ENCODE results near the gene NAIF1.
"Not testable (repeated sequence)": the region's sequence is repeated elsewhere in the genome, so short reads cannot be mapped to it uniquely, and the experiment has no call there.

The NAIF1 gene

DNA sequence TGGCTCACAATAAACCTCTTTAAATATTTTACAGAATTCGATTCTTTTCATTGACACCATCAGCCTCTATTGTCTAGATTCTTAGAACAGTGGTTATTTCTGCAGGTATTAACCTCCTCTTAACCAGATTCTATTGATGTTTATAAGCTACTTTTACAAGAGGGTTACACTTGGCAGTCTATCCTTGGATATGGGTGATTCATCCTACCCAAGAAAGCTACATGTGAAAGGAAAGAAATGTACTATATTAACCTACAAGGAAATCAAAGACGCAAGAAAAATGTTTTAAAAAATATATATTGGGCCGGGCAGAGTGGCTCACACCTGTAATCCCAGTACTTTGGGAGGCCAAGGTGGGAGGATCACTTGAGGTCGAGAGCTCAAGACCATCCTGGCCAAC is 17.6 kb upstream of the NAIF1 start:
- DNase-seq = no peak

DNA sequence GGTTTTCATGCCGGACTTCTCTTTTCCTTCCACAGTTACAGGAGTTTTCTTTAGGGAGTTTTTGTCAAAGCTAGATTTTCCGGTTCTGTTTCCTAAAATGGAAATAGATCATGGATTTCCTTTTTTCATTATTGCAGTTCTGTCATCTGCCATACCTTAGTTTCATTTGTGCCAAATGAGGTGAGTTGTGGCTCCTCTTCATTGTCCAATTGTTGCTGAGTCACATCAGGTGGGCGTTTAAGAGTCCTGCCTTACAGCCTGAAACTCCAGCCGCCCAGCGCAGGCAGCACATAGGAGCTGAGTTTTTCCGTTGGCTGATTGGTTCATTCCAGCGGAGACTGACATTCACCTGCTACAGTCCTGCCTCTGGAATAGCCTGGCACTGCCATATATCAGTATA is 15.0 kb upstream of the NAIF1 start:
- DNase-seq = no peak

DNA sequence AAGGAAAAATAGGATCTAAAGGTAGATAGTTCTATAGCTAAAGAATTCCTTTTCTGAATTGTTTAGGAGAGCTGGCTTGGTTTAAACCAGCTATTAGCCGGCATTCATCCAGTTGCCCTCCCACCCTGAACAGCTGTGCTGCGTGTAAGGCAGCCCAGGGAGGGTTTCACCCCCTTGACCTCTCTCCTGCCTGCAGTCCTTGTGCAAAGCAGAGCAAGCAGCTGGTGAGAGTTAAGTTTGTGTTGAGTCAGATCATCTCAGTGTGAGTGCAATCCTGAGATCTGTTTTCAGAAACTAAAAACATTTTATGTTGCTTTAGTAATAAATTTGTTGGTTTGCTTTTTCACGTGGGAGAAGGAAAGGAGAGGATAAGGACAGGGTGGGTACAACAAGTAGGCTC is 13.9 kb upstream of the NAIF1 start:
- DNase-seq = no peak

DNA sequence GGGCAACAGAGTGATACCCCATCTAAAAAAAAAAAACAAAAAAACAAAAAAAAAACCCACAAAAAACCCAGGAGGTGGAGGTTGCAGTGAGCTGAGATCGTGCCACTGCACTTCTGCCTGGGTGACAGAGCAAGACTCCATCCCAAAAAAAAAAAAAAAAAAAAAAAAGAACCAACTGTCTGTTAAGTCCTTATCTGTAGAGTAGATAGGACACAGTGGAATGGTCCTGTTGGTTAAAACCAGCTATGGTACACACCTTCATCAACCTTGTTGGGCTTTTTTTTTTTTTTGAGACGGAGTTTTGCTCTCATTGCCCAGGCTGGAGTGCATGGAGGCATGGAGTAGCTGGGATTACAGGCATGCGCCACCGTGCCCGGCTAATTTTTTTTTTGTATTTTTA is 13.1 kb upstream of the NAIF1 start:
- DNase-seq = no peak

DNA sequence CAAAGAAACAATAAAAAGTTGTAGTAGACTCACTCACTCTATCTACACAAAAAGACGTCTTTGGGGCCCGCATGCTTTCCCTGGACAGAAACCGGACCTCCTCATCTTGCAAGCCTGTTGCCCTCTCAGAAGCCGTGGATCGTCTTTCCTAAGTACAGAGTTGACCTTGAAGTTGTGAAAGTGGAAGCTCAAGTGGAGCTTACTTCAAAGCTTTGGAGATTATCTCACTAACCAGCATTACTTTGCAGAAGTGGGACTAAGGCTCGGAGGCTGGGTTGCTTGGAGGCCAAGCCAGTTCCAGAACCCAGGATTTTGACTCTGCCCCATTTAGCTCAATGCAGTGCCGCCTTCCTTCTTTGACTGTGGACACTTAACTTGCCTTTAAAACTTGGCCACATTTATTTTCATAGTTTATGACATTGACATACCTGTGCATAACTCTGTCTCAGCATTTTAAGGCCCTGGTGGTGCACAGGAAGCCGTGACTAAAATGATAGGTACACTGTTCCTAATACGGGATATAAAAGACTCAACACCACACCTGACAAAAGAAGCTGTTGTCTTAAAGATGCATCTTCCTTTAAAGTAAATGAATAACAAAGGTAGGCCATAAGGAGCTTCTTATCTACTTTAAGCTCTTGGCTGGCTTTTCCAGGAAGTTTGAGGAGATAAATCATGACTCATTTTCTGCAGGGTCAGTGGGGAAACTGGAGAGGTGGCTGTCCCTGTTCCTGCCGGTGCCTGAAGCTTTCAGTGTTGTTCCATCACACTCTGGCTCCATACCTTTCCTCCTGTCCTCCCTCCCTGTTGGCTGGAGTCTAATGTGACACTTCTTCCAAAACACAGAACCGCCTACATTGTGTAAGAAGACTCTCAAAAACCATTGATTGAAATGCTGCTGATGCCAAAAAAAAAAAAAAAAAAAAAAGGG is 11.6 kb upstream of the NAIF1 start:
- no peak for DNase-seq

DNA sequence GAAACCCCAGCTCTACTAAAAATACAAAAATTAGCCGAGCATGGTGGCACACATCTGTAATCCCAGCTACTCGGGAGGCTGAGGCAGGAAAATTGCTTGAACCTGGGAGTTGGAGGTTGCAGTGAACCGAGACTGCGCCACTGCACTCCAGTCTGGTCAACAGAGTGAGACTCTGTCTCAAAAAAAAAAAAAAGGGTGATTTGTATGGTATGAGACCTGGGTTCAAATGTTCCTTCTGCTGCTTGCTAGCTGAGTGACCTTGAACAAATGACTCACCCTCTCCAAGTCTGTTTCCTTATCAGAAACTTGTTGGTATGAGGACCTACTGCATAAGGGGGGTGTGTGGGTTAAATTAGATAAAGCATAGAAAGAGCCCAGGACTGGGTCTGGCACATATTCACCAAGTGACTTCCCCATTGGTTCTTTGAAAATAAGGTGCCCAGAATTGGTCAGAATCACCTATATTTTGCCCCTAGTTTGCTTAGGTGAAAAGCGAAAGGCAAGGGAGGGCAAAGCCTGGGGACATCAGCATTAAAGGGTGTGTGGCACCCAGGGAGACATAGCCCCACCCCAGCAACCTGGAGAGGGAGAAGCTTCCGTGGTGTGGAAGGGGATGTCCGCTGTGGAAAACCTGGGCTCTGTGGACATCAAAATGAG is 10.9 kb upstream of the NAIF1 start:
- DNase-seq = no peak

DNA sequence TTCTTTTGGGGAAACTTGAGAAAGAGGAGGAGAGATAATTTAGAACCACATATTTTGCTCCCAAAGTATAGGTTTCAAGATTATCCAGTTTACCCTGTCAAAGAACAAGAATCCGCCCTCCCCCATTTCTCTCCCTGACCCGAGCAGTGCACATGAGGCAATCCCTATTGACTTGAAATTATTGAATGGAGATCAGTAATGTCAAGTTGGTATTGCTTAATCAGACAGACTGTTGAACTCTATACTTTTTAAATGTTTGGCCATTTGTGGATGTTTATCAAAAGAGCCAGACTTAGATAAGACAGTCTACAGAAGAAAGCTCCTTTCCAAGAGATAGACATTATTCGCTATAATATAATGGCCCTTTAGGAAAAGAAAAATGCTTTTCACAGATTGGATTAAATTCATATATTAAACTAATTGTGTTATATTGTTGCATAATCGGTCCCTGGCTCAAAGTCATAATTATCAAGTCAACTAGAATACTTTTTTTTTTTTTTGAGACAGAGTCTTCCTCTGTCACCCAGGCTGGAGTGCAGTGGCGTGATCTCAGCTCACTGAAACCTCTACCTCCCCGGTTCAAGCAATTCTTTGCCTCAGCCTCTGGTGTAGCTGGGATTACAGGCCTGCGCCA is 6.2 kb upstream of the NAIF1 start:
- DNase-seq = no peak

DNA sequence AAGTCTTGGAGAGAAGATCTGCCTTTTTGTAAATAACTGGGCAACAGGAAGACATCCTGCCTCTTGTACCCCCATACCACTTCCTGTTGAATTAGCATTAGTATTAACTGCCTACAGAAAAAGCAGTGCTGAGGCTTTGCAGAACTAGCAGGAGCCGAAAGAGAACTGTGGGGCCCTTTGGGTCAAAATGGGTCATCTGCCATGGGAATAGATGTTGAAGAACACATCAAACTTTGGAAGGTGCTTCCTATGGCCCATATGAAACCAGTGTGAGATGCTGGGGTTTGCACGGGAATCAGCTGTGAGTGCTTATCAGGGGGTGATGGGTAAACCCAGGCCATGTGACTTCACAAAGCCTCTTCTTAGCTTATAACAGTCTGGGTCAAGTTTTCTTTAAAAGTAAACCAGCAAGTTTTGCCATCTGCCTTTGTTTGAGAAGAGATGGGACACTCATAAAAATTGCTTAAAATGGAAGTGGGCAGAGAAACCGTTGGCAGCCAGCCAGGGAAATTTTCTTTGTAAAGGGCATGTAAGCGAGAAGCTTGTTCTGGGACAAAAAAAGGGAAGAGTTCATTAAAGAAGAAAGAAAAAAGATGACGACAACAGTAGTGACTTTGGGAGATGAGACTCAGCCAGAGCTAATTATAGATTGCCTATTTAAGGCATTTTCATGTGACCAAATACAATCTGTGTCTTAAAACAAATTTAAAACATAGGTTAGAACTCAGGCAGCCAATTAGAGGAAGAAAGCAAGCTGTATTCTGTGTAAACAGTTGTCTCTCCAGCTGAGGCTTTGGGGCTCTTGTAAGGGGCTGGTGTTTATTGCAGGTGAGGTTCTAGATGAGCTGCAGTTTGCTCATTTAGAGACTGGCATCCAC is 5.3 kb upstream of the NAIF1 start:
- DNase-seq = no peak

DNA sequence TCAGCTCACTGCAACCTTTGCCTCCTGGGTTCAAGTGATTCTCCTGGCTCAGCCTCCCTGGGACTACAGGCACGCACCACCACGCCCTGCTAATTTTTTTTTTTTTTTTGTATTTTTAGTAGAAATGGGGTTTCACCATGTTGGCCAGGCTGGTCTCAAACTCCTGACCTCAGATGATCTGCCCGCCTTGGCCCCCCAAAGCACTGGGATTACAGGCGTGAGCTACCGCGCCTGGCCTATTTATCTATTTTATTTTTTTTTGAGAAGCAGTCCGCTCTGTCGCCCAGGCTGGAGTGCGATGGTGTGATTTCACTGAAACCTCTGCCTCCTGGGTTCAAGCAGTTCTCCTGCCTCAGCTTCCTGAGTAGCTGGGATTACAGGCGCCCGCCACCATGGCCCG is 4.4 kb upstream of the NAIF1 start:
- not testable (repeated sequence) for DNase-seq

DNA sequence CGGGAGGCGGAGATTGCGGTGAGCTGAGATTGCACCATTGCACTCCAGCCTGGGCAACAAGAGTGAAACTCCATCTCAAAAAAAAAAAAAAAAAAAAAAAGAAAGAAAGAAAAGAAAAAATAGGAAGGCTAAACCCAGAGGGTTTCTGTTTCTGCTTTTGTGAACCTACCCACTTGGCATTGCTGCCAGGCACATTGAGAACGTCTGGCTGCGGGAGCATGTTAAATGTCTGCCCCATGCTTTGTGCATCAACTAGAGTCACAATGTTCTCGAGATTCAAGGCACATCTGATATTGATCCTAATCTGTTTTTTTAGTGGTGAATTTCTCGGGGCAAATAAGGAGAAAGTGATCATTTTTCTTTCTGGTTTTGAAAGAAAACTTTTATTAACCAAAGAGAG is 3.8 kb upstream of the NAIF1 start:
- DNase-seq = no peak

DNA sequence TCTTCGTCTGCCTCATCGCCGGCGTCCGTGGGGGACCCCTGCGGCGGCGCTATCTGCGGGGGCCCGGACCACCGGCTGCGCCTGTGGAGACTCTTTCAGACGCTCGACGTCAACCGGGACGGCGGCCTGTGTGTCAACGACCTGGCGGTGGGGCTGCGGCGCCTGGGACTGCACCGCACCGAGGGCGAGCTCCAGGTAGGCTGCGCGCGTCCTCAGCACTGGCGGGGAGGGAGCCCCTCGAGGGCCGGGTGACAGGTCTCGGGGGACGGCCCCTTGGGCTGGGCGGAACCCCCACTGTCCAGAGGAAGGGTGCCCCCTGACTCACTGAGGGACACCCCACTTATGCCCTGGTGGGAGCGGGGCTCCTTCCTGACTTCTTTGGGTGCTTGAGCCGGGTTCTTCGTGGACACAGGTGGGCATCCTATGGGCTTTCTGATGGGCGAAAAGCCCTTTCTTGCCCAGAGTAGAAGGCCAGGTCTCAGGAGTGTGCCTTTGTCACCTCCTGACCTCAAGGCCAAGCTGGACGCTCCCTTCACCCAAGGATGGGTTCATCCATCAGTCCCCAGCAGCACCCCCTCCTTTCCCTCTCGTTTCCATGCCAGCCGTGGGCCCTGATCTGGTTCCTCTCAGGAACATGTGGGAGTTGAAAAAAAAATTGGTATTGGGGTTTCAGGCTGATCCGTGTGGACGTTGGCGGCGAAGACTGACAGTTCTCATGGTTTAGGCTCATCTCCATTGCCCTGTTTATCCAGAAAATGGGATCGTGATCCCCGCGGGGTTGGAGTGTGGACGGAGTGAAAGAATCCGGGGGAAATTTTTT is 1.5 kb upstream of the NAIF1 start:
- no peak for DNase-seq

DNA sequence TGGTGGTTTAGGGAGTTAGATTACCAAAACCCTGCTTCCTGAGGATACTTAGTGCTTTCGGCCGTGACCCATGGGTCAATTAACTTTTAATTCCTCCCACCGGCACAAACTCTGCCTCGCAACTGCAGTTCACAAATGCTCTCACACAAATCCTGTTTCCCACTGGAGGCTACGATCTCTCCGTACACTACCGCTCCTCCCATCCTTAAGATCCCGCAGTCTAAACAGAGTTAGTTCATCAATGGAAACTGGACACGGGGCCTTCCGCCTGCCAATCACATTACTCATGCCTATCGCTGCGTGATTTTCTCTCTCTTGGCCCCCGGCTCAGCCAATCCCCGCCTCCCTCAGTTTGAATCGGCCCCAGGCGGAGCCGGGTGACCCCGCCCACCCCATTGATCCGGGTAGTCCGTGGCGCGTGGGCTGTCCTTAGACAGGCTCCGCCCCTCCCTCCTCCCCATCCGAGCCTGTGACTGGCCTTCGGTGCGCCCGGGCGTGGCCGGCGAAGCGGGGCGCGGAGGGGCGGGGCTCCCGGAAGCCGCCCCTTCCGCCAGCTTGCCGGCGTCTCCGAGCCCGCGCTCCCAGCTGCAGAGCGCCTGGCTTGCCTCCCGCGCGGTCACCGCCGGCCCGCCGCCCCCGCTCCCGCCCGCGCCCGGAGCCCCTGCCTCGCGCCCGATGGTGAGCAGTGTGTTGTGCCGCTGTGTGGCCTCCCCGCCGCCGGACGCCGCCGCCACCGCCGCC is 695 bp upstream of the NAIF1 start, which contains the start of gene SLC25A25:
Gene SLC25A25 (plus strand): TSS at position 588 of the 741 bp plus-strand sequence. CDS start 88 bp downstream, at position 676.
- peak; percentile 98 for DNase-seq

DNA sequence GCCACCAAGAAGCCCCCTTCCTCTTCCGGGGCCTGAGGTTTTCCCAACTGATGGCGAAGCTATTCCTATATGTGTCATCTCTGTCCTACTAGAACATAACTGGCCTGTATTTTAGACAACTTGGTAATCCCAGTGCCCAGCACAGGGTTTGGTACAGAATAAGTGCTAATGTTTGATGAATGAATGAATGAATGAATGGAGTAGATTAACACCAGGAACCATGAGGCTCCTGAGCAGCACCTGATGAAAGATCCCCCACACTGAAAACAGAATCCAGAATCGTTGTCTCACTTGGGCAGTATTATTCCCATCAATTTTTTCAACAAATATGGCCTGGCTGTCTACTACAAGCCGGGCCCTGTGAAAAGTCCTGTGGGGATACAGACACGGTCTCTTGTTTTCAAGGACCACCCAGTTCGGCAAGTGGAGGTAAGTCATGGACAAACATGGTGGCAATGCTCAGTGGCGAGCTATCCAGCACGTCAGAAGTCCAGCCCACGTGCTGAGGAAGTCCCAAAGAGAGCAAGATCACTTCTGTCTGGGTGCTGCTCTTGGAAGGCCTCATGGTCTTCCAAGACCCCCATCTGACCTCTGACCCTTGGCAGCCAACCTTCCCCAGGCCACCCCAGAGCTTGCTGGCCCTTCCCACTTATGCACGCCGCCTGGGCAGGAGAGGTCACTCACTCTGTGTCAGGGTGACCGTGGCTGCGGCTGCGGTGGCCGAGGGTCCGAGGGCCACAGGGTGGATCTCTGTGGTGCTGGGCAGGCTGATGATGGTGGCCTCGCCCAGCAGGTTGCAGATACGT is 1.0 kb downstream of the NAIF1 start:
- no peak for DNase-seq

DNA sequence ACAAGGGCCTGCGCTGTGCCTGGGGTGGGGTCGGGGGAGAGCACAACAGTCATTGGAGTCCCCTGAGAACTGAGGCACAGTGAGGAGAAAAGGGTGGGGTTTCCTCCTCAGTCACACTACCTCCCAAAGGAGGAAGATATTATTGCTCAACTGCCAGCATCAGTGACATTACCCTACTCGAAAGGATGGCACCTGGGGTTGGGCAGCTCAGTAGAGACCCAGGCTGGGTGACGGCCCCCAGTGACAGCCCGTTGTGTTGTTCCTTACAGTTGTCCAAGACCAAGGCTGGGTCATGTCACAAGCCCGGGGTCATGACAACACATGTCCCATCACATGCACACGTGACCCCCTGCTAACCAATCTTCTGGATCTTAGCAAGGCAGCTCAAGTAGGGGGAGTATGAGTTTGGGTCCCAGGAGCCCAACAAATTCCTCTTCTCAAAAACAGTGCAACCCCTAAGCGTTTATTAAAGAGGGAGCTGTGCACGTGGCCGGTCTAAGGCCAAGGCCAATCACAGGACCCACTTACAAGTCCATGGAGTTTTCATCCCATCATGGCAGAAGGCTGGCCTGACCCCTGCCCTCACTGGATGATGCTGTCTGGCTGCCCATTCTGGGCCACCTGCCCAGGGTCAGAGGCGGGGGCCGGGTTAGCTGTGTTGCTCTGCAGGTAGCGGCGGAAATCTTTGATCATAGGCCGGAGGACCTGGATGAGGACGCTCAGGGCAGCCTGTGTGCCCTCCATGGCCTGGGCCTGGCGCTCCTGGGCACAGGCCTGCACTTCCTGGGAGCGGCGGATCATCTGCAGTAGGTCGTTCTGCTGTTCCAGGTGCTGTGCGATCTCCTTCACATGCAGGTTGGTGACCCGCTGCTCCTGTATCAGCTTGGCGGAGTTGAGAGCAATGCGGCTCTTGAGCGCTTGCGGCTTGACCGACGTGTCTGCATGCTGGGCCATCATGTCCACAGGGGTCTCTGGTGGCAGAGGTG is 4.0 kb downstream of the NAIF1 start:
- no peak for DNase-seq

DNA sequence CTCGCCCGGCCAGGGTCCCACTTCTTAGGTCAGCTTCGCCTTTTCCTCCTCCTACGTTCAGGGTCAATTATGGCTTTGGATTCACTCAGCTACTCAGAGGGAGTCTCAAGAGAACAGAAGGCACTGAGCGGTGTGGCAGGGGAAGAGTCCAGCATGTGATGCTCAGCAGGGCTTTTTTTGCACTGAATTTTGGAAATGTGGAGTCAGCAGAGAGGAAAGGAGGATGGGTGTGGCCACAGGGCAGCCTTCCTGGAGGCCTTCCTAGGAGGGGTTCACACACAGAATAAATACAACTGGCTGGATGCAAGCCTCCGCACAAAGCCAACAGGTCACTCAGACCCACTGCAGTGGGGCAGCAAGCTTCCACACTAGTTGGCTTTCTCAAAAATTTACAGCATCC is 4.8 kb downstream of the NAIF1 start:
- DNase-seq = no peak

DNA sequence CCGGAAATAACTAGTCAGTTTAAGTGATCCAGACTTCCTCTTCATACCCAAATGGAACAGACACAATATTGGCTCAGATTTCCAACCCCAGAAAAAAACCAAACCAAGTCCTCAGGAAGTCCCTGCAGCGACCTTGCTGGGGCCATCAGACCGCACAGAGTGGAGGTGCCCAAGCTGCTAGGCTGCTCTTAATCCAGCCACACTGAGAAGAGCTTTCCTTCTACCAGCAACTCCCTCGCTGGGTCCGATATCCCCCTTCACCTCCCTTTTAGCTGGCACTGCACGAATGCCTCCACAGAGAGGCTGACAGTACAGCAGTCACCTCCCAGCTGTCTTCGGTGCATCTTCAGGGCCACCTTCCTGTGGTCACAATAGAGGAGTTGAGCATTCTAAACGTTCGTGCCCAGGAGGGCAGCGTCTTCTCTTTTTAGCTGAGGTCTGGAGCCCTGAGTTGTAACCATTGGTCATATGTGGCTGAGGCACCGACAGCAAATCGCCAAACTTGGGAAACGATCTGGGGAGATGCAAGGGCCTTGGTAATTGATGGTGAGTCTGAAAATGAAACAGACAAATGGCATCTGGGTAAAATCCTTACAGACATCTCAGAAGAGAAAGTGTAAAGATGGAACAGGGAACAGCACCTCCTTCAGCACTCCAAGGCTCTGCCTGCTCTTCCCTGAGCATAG is 5.7 kb downstream of the NAIF1 start:
- DNase-seq = no peak

DNA sequence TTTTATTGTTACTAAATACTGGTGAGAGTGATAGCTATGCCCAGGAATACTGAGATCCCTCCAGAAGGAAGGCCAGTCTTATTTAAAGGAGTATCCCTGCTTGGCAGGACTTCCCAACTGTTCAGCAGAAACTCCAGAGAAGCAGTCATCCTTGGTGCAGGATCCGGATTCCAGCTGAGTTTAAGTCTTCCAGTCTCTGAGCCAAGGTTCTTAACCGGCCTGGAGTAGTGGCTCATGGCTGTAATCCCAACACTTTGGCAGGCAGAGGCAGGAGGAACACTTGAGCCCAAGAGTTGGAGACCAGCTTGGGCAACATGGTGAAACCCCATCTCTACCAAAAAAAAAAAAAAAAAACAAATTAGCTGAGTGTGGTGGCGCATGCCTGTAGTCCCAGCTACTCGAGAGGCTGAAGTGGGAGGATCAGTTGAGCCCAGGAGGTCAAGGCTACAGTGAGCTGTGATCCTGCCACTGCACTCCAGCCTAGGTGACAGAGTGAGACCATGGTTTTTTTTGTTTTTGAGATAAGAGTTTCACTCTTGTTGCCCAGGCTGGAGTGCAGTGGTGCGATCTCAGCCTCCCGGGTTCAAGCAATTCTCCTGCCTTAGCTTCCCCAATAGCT is 7.6 kb downstream of the NAIF1 start:
- DNase-seq = no peak

All from DMS153 (cell line).